Activated CD4-positive, alpha-beta T cell treated with anti-CD3 and anti-CD28 coated beads, Interleukin-2, Interleukin-4, amounts not matched to agents 100 ng/mL and 50 ng/mL, durations not matched to agents 16 hours and 8 hours (primary cell): ENCODE data around the gene FOXO1.
"Not testable (repeated sequence)": the region's sequence is repeated elsewhere in the genome, so short reads cannot be mapped to it uniquely, and the experiment has no call there.

ENCODE experiments used
- DNase-seq: peaks from one replicate; pipeline ENCODE4 v3.0.0-alpha.2; 2020; ENCODE audit warnings: low spot score

The FOXO1 gene

DNA sequence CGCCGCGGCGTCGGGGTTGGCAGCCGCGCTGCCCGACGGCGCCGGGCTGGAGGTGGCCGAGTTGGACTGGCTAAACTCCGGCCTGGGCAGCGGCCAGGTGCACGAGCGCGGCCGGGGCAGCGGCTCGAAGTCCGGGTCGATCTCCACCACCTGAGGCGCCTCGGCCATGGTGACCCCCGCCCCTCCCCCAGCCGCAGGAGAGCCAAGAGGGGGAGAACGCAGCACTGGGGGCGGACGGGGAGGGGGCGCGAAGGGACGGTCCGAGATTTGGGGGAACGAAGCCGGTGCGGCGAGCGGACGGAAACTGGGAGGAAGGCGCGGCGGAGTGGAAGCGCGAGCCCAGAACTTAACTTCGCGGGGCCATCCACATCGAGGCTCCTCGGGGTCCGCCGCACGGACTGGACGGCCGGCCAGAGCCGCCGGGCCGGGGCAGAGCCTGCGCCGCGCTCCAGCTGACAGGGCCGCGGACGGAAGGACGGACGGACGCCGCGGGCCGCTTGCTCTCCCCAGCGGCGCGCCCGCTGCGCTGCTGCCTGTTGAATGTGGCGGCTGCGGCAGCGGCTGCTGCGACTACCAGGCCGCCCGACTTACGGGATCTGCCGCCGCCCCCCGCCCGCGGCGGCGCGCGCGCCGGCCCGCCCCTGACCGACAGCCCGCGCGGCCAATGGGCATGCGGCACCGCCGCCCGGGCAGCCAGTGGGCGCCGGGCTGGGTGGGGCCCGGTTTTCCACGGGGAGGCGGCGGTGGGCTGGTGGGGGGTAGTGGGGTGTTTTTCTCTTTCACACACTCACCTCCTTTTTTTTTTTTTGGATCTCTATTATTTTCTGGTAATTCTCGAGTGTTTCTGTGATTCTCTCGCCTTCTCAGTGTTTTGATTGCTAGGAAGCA lies at the start of gene FOXO1:
Gene FOXO1 (minus strand): TSS at position 597 of the 888 bp plus-strand sequence. CDS start 429 bp downstream, at position 168.
- DNase-seq, result peak; percentile 83

DNA sequence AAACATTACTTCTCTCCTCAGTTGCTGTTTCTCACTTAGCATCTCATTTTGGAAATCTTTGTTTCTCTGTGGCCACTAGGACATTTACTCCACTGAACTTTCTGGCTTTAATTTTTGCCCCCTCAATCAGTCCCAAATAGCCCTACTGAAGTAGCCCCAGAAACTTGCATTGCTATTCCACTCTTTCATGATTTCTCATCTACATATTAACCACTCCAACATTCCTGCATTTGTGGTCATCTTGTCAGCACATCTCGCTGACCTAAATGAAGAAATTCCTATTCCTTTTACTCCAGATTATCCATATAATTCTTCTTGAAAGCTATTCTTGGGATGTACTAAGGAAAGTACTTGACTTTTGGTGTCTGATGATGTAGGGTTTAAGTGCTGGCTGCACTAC lies 48.0 kb upstream of the FOXO1 start:
- not testable (repeated sequence) for DNase-seq

DNA sequence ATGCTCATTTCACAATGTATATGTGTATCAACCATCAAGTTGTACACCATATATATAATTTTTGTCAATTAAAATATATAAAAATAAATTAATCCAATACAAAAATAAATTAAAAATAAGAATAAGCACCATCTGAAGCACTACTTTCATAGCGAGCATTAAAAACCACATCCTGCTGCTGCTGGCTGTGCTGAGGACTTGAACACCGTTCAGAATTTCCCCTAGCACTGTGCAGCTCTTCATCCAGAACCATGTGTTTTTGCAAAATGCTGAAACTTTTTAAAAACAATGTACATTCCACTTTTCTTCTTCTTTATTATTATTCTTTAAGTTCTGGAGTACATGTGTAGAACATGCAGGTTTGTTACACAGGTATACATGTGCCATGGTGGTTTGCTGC lies 40.0 kb upstream of the FOXO1 start:
- no peak for DNase-seq

DNA sequence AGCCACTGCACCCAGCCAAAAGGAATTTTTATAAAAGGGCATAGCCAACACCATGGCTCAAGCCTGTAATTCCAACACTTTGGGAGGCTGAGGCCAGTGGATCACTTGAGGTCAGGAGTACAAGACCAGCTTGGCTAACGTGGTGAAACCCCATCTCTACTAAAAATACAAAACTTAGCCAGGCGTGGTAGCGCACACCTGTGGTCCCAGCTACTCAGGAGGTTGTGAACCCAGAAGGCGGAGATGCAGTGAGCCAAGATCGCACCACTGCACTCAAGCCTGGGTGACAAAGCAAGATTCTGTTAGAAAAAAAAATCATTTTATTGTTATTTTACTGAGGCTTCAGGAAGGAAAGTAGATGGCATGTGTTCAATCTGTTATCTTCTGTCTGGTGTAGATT lies 31.3 kb upstream of the FOXO1 start:
- DNase-seq, result no peak

DNA sequence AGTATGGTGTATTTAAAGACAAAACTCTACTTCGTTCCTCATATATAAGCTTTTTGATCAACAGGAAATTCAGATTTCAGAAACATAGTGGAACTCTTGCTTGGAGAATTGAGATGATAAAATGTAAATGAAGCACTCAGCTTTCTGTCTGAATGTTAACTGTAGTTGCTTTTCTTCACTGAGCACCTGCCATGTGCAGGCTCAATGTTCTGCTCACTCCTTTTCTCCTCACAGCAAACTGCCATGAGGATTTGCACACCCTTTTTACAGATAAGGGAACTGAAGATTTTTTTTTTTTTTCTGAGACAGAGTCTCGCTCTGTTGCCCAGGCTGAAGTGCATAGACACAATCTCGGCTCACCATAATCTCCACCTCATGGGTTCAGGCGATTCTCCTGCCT lies 28.0 kb upstream of the FOXO1 start:
- no peak for DNase-seq

DNA sequence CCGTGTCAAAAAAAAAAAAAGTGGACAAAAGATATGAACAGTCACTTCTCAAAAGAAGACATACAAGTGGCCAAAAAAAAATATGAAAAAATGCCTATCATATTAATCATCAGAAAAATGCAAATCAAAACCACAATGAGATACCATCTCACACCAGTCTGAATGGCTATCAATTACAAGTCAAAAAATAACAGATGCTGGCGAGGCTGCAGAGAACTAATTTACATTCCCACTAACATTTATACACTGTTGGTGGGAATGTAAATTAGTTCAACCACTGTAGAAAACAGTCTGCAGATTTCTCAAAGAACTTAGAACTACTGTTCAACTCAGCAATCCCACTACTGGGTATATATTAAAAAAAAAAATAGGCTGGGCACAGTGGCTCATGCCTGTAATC lies 26.5 kb upstream of the FOXO1 start:
- DNase-seq, result no peak

DNA sequence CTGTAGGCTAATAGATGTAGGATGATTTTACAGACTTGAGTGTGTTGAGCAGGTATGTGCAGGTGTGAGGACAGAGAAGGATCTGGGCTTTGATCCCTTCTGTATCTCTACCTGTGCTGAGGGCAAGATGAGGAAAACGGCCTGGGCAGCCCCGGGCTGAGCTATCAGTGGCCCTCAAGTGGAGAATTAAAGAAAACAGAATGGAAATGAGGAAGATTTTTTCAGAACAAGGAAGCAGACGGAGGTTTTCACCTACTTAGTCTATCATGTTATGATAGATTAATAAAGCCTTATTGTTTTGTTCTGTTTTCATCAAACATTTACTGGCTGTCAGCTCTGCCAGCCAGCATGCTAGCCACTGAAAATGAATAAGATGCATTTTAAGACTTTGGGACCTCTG lies 22.3 kb upstream of the FOXO1 start:
- no peak for DNase-seq

DNA sequence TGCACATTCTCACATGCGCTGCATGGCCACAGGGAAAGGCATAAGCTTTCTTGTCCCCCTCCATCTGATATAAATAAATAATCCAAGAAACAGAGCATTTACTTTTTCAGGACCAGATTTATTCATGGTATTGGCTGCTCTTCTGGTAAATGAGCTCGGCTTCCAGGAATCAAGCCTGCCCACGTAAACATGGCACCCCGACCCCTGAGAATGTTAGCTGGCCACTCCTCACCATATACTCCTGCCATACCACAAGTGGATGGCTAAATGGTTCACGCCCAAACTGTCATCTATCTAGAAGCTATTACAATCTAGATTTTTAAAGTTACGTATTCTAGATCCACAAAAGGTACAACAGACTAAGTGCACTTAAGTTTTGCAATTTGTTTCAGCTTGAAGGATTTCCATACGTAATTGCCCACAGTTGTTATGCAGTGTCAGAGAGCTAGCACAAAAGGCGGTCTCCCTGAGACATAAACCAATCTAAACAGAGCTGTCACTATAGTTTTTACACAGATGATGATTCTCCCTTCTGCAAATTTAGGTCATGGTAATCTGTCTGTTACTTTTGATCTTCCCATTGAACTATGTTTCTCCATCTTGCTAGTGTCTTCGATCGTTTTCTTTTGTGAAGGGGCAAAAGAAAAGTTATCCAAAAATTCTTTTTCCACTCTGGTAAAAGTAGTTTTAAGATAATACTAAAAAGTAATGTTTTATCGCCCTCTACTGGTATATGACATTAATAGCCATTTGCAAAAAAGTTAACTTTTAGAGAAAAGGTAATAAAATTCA lies 16.2 kb upstream of the FOXO1 start:
- peak; percentile 34 for DNase-seq

DNA sequence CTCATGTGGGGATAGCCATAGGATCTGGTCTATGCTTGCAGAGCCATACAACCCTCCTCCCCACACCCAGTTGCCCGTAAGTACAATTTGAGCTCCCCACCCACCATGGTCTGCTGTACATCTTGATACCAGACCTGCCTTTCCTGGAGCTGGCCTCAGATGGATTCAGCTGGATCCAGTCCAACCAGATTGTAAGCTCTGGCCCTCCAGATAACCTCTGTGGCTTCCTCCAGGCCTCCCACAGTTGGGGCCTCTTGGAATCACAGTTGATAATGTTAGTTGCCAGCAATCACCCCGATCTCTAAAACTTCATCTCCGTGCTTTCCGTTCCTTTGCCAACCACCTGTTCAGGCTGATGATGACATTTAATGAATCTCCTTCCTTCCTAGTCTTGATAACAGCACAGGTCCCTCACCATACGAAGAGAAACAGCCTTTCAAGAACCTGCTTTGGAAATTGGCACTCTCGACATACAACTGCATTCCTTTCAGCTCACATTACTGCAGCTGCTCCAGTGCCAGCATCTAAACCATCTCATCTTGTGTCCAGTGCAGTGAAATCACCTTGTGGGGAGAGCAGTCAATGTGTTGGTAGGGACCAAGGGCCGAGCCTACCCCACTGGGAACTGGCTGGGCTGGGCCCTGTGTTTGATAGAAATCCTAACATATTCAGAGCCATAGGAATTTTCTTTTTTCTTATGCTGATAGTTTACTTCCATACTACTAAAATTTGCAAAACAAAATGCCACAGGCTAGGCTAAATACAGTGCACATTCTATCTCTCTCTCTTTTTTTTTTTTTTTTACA lies 15.1 kb upstream of the FOXO1 start:
- DNase-seq, result no peak

DNA sequence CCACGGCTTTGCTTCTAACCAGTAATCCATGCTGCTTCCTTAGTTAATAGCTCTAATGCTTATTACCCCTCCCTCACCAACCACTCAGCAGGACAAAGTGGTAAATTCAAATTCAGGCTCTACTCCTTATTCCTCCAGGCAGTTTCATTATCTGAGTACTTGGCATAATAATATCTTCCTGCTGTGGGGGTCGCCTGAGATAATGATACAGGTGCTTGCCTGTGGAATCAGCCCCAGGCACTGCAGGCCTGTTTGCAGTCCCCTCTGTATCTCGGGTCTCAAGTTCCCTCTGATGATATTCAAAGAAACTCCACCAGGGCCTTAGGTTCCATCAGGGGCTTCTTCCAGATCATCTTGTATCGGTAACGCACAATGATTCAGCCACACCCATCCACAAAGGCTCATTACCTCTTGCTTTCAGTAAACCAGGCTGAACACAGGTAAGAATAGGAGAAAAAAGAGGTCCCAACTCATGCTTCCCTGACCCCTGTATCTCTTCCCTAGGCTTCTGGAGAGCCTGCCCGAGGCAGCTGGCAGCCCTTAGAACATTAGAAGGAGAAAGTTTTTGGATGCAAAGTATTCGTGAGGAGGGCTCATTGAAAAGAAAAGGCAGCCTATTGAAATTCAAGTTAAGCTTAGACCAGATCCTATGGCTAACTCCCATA lies 14.3 kb upstream of the FOXO1 start:
- no peak for DNase-seq

DNA sequence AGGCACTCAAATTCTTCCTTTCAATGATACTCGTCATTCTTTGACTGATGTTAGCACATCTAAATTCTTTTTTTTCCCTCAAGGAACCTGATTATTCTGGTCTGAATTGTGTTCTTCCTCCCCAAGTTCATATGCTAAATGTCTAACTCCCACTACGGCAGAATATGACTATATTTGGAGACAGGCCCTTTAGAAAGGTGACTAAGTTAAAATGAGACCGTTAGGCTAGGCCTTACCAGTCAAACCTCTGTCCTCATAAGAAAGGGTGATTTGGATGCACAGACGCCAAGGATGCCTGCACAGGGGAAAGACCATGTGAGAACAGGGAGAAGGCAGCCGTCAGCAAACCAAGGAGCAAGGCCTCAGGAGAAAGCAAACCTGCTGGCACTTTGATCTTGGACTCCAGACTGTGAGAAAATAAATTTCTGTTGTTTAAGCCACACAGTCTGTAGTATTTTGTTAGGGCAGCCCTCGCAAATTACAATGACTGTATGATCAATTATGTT lies 13.1 kb upstream of the FOXO1 start:
- DNase-seq, result no peak

DNA sequence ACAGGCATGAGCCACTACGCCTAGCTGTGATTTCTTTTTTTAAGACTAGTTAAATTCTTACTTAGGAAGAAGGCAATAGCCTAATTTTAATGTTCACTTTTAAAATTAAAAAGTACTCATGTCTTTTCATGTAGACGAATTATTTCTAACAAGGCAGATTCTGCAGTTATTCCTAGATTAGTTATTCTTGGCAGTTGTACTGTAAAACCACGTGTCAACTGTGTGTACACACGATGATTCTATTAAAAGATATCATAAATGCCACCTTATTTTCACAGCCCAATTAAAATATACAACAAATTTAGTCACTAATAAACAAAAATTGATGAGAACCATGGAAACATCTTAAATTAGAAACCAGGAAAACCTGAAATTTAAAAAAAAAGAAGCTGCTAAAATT lies 10.6 kb upstream of the FOXO1 start:
- DNase-seq, result no peak

DNA sequence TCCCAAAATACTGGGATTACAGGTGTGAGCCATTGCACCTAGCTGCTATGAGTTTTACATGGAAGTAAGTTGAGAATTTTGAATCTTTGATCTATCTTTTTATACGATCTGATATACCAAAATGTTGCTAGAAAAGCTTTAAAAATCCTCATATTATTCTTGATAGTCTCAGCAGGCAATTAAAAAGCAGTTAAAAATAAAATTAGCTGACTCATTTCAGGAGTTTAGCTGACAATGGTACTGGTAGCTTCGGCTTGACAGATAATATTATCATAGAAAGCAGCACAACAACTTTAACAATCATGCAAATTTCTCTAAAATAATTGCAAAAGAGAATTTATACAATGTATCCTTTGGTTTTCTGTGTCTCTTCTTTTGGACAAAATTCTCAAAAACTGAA lies 9.6 kb upstream of the FOXO1 start:
- DNase-seq, result no peak

DNA sequence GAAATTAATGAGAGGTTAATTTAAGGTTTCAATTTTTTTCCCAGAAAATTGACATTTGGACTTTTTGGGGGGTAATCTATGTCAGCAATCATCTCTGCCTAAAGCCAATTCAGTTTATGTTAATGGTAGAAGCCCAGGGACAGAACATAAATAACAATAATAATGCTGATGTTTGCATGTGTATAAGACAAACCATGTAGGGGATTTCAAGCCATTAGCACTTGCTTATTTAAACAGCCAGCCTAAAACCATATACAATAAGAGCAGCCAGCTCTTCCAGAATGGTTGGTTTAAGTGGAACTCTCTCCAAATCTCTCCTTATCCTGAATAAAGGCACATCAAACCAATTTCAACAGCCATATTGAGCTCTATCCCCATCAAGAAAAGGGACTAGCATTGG lies 7.0 kb upstream of the FOXO1 start:
- DNase-seq, result no peak

DNA sequence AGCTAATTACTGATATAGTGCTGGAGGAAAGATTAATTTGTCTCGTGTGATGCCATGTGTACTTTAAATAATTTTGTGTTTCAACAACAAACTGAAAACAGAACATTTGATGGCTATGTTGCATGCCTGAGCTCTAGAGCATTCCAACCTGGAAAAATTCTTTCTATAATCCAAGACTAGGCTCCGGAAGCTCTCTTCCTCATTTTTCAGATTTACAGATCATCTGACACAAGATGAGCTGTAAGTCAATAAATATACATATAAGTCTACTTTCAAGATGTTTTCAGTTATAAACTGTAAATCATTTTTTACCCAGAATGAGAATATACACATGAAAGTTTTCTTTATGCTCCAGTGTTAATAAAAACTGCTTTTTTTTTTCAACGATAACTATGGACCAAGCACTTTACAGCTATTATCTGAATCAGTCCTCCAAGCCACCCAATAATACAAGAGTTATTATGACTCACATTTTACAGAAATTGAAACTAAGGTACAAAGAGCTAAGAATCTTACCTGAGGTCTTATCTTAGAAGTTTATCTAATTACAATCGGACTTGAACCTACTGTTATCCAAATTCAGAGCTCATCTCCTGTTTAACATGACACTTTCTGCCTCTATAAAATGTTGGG lies 6.4 kb upstream of the FOXO1 start:
- DNase-seq, result no peak

DNA sequence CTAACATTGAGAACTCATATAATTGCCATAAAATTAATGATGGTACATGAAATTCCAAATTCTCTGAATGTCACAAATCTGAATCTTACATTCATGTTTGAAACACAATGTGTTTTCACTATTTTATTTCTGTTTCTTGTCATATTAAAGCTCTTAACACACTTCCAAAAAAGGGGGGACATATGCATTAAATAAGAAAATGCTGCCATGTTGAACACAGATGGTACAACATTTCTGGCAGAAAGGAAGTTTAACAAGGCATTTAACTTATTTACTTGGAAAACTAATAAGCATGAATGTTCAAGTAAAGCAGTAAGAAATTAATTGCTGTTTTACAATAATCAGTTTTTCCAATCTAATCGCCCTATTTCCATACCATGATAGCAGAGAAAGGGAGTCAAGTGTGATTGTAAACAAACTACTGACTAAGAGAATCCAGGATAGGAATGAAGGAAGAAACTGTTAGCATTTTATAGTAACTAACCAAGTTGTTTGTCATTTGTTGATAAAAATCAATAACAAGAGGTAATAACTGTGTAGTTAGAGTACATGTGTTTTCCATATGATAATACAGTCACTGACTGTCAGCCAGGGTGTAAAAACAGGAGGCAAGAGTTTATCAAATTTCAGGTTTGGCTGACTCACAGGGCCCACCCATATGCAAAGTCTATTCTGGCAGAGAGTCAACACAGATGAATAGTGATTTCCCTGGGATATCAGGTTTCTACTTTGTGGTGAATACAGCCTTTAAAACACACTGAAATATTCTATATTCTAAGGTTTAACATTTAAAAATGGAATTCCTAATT lies 5.7 kb upstream of the FOXO1 start:
- DNase-seq, result no peak

DNA sequence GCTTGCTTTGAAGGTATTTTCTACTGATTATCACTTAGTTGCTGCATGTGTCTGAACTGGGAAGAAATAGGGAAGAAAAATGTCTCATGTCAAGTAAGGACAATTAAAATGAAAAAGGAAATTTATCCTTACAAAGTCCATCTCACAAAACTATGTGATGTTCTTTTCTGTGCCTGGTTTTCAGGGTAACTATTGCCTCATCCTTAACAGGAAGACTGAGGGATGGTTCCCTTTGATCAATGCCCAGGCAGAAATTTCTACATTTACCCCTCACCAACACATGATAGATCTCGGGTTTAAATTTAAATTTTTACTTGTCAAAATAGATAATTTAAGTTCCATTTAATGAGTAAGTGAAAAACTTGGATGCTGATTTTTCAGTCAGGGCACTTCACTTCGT lies 3.9 kb upstream of the FOXO1 start:
- DNase-seq, result no peak

DNA sequence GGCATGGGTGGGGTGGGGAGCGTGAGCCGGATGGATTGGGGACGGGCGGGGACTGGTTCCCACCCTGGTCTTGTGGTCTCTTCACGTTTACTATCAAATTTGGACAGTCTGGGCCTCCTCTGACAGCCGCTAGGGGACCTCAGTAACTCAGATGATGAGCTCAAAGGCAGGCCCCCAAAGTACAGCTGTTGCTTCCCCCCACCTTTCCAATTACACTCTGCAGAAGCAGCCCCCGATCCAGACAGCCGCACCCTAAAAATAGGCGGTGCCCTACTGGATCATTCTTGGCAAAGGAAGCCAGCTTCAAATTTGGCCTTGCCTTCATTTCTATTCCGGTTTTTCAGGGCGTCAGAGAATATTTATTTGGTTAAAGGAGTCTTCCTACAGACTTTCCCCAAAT lies 1.9 kb upstream of the FOXO1 start:
- no peak for DNase-seq

DNA sequence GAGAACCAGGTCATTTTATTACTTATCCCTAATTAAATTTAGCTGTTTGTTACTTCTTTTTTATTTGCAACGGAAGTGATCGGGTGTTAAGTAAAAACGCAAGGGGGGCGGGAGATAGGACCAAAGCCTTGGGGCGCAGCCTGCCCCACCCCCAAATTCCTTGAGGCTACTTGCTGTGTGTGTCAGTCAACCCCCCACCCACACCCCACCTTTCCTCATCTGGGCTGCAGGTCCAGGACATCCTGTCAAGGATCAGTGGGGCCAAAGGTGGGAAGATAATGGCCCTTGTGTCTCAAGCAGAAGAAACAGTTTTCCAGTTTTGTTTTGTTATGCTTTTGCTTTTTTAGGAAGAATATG lies 1.2 kb upstream of the FOXO1 start:
- no peak for DNase-seq

DNA sequence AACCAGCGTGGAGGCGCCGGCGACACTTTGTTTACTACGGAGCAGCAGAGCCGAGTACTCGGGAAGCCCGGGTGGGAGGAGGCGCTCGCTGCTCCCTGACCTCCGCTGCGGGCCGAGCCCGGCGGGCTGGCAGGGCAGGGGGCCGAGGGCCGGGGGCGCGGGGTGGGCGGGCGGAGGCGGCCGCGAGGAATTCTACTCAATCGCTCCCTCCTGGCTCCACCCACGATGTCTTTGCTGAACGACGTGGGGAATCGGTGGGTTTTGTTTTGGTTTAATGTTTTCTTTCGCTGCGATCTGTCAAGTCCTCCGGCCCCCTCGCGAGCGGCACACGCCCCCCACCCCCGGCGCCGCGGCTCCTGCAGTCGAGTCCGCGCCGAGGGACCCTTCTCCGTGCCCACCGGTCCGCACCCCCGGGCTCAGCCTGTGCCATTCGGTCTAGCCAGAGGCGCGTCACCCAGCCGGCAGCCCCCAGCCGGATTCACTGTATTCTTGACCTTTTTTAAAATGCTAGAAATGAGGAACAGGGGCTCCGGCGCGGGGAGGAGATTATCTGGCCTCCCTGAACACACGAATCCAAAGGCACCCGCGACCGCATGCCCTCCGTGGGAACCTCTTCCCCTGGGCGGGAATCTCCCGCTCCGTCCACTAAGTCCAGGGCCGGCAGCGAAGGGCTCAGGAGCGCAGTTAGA lies 636 bp upstream of the FOXO1 start:
- DNase-seq, result no peak
